Keratinocyte (primary cell): ENCODE measurements around the gene AOAH.

Experiments
- EZH2 ChIP-seq: IDR thresholded peaks from one replicate; pipeline ENCODE4 v1.6.1; 2012; ENCODE audit warnings: inconsistent platforms, mild to moderate bottlenecking, low read length, moderate library complexity
- TF ChIP-seq, protein P1 (sequence below), 3 experiments: IDR thresholded peaks in 1 of 3; conservative IDR thresholded peaks in 1 of 3; optimal IDR thresholded peaks in 1 of 3; 2 replicates in 2 of 3; 3 replicates in 1 of 3; pipeline versions ENCODE3 to v1.5.1; 2011; ENCODE audit warnings: low read length in 3 of 3, mild to moderate bottlenecking in 3 of 3, moderate library complexity in 2 of 3, control low read depth in 1 of 3, inconsistent platforms in 1 of 3; ENCODE audit not compliant: insufficient read depth in 2 of 3; ENCODE audit errors: extremely low read depth in 1 of 3

- TF ChIP-seq, protein P1, sequence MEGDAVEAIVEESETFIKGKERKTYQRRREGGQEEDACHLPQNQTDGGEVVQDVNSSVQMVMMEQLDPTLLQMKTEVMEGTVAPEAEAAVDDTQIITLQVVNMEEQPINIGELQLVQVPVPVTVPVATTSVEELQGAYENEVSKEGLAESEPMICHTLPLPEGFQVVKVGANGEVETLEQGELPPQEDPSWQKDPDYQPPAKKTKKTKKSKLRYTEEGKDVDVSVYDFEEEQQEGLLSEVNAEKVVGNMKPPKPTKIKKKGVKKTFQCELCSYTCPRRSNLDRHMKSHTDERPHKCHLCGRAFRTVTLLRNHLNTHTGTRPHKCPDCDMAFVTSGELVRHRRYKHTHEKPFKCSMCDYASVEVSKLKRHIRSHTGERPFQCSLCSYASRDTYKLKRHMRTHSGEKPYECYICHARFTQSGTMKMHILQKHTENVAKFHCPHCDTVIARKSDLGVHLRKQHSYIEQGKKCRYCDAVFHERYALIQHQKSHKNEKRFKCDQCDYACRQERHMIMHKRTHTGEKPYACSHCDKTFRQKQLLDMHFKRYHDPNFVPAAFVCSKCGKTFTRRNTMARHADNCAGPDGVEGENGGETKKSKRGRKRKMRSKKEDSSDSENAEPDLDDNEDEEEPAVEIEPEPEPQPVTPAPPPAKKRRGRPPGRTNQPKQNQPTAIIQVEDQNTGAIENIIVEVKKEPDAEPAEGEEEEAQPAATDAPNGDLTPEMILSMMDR (optimal IDR thresholded peaks at IDR 0.05 in 1 of 3, IDR thresholded peaks at IDR 0.05 in 1 of 3, conservative IDR thresholded peaks at IDR 0.05 in 1 of 3; ENCODE audit: extremely low read depth in 1 of 3, insufficient read depth in 2 of 3, low read length in 3 of 3): no peak
- TF ChIP-seq EZH2: no peak
Measured at GRCh38 chr7:36597090-36597773, 127.1 kb downstream of the AOAH start.
